Measurements from ENCODE around the gene ARL17B.
"Not testable (repeated sequence)": the region's sequence is repeated elsewhere in the genome, so short reads cannot be mapped to it uniquely, and the experiment has no call there.

- TF ChIP-seq CTCF, POLR2A (IDR thresholded peaks at IDR 0.05): not testable (repeated sequence)
Observed at GRCh38 chr17:46266063-46266655, 95.4 kb downstream of the ARL17B start.

Data from right lobe of liver (tissue), 4 donors.